ENCODE results near the gene GRID1. TPM values are rescaled to one million over a fixed set of nuclear protein-coding genes. Genes with fewer than 3 reads are reported as not detected.

The GRID1 gene
- polyA plus RNA-seq, 1 of the 3 experiments (the other 2 are of a cell fraction), result 0.13 TPM

GRCh38 chr10:86182595-86182994 lies 184.0 kb downstream of the GRID1 start (continued):
- no peak for TF ChIP-seq ZBTB33 (IDR thresholded peaks at IDR 0.05; ENCODE audit: borderline replicate concordance, low read depth)
- no peak for TF ChIP-seq TCF12 (IDR thresholded peaks at IDR 0.05)
- TF ChIP-seq RFX5 (IDR thresholded peaks at IDR 0.05; ENCODE audit: low read length), result no peak
- TF ChIP-seq PBX3 (IDR thresholded peaks at IDR 0.05), result no peak
- TF ChIP-seq MEF2A (IDR thresholded peaks at IDR 0.05; ENCODE audit: borderline replicate concordance, low read depth), result no peak
- no peak for TF ChIP-seq SIN3A (IDR thresholded peaks at IDR 0.05; ENCODE audit: borderline replicate concordance, low read depth, low read length)
- TF ChIP-seq EZH2phosphoT487 (IDR thresholded peaks at IDR 0.05; ENCODE audit: borderline replicate concordance, low read depth), result no peak
- no peak for TF ChIP-seq TAF1 (IDR thresholded peaks at IDR 0.05; ENCODE audit: borderline replicate concordance, low read depth, low read length)
- TF ChIP-seq FOXM1 (IDR thresholded peaks at IDR 0.05; ENCODE audit: low read depth), result no peak
- TF ChIP-seq YY1 (IDR thresholded peaks at IDR 0.05; ENCODE audit: low read depth), result no peak
- TF ChIP-seq JUND (IDR thresholded peaks at IDR 0.05), result no peak
- no peak for TF ChIP-seq SMC3 (IDR thresholded peaks at IDR 0.05; ENCODE audit: low read depth, low read length)
- no peak for TF ChIP-seq USF2 (IDR thresholded peaks at IDR 0.05; ENCODE audit: borderline replicate concordance, low read depth, low read length)

- Histone ChIP-seq H3K27me3 (ENCODE audit: insufficient read depth) (no peaks in the 10 kb centered on the region), H3K9me3 (no peaks in the 10 kb centered on the region), H4K20me1 (ENCODE audit: insufficient read depth) (no peaks in the 10 kb centered on the region), H3K4me3 (ENCODE audit: low read depth in 2 of 2, low read length in 1 of 2) (no peak overlapping the region), H3K27ac (ENCODE audit: low read depth in 2 of 2, low read length in 1 of 2) (no peak overlapping the region; a peak in 1 of 4 replicates), H3K9me2 (no peaks in the 10 kb centered on the region), H2AFZ (ENCODE audit: low read depth) (no peak overlapping the region), H3F3A (replicated peaks; ENCODE audit: insufficient read depth) (no peaks in the 10 kb centered on the region), H3K36me3 (replicated peaks in 1 of 2; ENCODE audit: control insufficient read depth in 1 of 2, insufficient read depth in 2 of 2, low read length in 1 of 2) (no peaks in the 10 kb centered on the region), H3K4me2 (no peak overlapping the region), H3K4me1 (ENCODE audit: control insufficient read depth in 1 of 2, insufficient read depth in 2 of 2, low read depth in 1 of 2, low read length in 1 of 2) (peaks cover 0 to 5% of the 10 kb centered on the region in 2 experiments; a peak in 2 of 4 replicates), H3K79me2 (ENCODE audit: insufficient read depth) (no peaks in the 10 kb centered on the region), H3K9ac (no peak overlapping the region)
- POLR2A ChIA-PET, result no interaction called here
- peak; percentile 20; the same call in 1 of the 2 replicates for TF ChIP-seq RAD21 (IDR thresholded peaks at IDR 0.05; ENCODE audit: low read length)
- no peak for TF ChIP-seq RFX5 (IDR thresholded peaks at IDR 0.05; ENCODE audit: low read length)
- TF ChIP-seq JUND (IDR thresholded peaks at IDR 0.05), result no peak
- 0 out of 2 replicates have a peak, but pooled peaks have one; percentile 56 for TF ChIP-seq GATA2 (CRISPR knock-in tag; IDR thresholded peaks at IDR 0.05)
- WGBS (ENCODE audit: low lambda C conversion rate), result 44% methylated on average over 7 of the region's 13 CpGs
- CTCF ChIA-PET, result interaction anchor here (1.0 to 1.3 kb wide), 3 partner anchors 150 to 194 kb away, joined by 3 read pairs; no protein-coding TSS in a partner anchor
- DNase-seq, result peak; percentile 46
These were observed 184.4 kb downstream of the GRID1 start for GRCh38 chr10:86182150-86182549.
